ENCODE data around the gene VIT. TPM values are rescaled to one million over a fixed set of nuclear protein-coding genes. Genes with fewer than 3 reads are reported as not detected.

VIT gene
- total and polyA plus RNA-seq, 7 donors, result 1.2 to 8.5 (median 4.5) TPM

DNA sequence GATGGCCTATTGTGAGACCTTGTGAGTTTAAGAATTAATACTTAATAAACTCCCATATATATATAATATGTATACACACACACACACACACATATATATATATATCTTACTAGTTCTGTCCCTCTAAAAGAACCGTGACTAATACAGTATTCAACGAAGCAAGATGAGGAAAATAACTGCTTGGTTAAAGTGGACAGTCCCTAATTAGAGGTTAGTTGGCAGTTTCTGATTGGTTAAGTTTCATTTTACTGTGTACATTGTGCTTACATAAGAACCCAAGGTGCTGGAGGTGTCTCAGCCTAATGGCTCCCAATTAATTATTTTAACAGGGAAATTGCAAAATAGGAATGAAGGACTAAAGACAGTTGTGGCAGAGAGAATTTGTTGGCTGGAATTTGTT lies 137.7 kb downstream of the VIT start:
- H3K27ac ChIP-seq, result no peak overlapping the region
- no peaks in the 10 kb centered on the region for H3K4me1 ChIP-seq
- no peaks in the 10 kb centered on the region for H3K9me3 ChIP-seq
- no peaks in the 10 kb centered on the region for H3K27me3 ChIP-seq (ENCODE audit: insufficient read depth in 3 of 3, low read length in 2 of 3)
- no peak overlapping the region for H3K4me3 ChIP-seq
- ATAC-seq (no peak), DNase-seq (no peak)
- TF ChIP-seq, protein P1, sequence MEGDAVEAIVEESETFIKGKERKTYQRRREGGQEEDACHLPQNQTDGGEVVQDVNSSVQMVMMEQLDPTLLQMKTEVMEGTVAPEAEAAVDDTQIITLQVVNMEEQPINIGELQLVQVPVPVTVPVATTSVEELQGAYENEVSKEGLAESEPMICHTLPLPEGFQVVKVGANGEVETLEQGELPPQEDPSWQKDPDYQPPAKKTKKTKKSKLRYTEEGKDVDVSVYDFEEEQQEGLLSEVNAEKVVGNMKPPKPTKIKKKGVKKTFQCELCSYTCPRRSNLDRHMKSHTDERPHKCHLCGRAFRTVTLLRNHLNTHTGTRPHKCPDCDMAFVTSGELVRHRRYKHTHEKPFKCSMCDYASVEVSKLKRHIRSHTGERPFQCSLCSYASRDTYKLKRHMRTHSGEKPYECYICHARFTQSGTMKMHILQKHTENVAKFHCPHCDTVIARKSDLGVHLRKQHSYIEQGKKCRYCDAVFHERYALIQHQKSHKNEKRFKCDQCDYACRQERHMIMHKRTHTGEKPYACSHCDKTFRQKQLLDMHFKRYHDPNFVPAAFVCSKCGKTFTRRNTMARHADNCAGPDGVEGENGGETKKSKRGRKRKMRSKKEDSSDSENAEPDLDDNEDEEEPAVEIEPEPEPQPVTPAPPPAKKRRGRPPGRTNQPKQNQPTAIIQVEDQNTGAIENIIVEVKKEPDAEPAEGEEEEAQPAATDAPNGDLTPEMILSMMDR (IDR thresholded peaks at IDR 0.05), result no peak
- 68 to 77% (median 76%) methylated on average over 2 of the region's 2 CpGs for WGBS, 3 donors
- intact Hi-C loops (cut with DNase I), result no loop called here
- H3K36me3 ChIP-seq (ENCODE audit: insufficient read depth in 1 of 2, low read depth in 1 of 2), result no peaks in the 10 kb centered on the region

DNA sequence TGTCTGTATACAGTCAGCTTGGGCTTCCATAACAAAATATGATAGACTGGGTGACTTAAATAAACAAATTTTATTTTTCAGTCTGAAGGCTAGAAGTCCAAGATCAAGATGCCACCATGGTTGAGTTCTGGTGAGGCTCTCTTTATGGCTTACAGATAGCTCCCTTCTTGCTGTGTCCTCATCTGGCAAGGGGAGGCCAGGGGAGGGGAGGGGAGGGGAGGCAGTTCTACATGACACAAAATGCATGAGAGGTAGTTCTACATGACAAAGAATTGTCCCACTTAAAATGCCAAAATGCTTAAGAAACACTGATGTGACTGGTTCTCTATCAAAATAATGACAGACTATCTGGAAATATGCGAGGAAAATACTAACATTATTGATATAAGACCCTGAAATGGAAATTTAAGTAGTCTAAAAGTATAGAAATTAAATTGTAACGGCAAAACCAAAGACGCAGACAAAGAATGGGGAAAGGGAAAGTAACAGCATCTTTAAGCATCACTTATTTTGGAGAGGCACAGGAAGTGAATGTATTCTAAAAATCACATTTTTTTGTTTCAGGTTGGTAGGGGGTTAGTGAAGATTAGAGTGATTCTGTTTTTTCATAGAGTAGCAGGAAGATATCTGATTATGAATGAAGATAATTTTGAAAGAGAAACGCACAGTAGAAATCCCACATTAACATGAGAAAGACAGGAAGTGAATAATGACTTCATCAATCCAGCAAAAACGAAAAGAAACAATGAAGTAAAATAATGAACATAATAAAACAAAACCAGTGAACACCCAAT lies 138.4 kb downstream of the VIT start:
- TF ChIP-seq, protein P1 (IDR thresholded peaks at IDR 0.05), result no peak
- no peak overlapping the region for H3K4me3 ChIP-seq
- no peaks in the 10 kb centered on the region for H3K36me3 ChIP-seq (ENCODE audit: insufficient read depth in 1 of 2, low read depth in 1 of 2)
- no peak for DNase-seq
- H3K27ac ChIP-seq, result no peak overlapping the region
- H3K9me3 ChIP-seq, result no peaks in the 10 kb centered on the region
- ATAC-seq, result no peak
- intact Hi-C loops (cut with DNase I), result no loop called here
- WGBS, 3 donors, result 36 to 50% (median 41%) methylated on average over 5 of the region's 5 CpGs
- no peaks in the 10 kb centered on the region for H3K27me3 ChIP-seq (ENCODE audit: insufficient read depth in 3 of 3, low read length in 2 of 3)
- no peaks in the 10 kb centered on the region for H3K4me1 ChIP-seq

DNA sequence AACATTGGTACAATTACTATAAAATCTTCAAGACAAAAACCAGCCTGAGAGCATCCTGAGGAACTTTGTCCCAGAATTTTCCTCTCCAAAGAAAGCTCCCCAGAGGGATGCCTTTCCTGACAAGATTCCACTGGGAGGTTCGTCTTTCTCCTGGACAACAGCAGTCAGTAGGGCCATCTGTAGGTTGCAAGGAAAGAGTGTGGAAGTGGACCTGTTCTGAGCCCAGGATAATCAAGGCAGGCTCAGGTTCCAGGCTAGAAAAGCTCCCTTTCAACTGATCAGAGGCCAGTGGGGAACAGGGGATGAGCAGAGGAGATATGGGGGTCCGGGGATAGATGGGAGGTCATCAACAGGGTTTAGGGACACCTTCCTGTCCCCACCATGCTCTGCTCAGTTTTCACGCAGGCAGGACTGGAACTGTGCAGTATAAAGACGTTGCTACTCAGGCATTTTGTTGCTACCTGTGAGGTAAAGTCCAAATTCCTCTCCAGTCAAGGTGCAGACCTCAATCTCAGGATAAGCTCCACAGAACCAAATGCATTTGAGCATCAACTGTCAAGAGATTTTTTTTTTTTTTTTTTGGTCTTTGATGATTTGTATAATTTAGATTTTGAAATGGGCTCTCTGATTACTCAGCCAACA lies 143.6 kb downstream of the VIT start:
- Histone ChIP-seq H3K4me1 (no peaks in the 10 kb centered on the region), H3K36me3 (ENCODE audit: insufficient read depth in 1 of 2, low read depth in 1 of 2) (peaks cover 0 to 14% of the 10 kb centered on the region in 2 donors), H3K9me3 (no peaks in the 10 kb centered on the region), H3K27ac (no peak overlapping the region), H3K4me3 (no peak overlapping the region), H3K27me3 (ENCODE audit: insufficient read depth in 3 of 3, low read length in 2 of 3) (no peaks in the 10 kb centered on the region)
- DNase-seq (no peak), ATAC-seq (no peak)
- WGBS, 3 donors, result 71 to 75% (median 72%) methylated on average over 4 of the region's 4 CpGs
- TF ChIP-seq, protein P1 (IDR thresholded peaks at IDR 0.05), result no peak
- intact Hi-C loops (cut with DNase I), result no loop called here

DNA sequence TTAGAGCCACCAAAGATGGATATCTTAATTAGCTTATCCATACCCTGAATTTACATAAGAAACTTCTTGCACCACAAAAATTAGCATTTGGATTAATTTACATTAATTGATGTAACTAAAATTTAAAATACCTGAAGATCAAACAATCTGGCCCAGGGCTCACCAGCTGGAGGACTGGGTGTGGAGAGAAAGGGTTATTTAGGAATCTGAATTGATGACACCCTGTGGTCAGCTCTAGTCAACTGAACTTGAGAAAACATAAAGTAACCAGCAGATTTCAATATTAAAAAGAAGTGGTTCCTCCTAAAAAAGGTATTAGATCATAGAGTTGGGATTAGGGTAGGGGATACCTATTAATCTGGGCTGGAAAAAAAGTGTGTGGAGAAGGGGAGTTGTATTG lies 147.3 kb downstream of the VIT start:
- DNase-seq, result no peak
- H3K9me3 ChIP-seq, result no peaks in the 10 kb centered on the region
- peaks cover 0 to 33% of the 10 kb centered on the region in 2 donors for H3K36me3 ChIP-seq (ENCODE audit: insufficient read depth in 1 of 2, low read depth in 1 of 2)
- no peaks in the 10 kb centered on the region for H3K27me3 ChIP-seq (ENCODE audit: insufficient read depth in 3 of 3, low read length in 2 of 3)
- H3K27ac ChIP-seq, result no peak overlapping the region
- H3K4me3 ChIP-seq, result no peak overlapping the region
- no peak for ATAC-seq
- intact Hi-C loops (cut with DNase I), result no loop called here
- H3K4me1 ChIP-seq, result no peaks in the 10 kb centered on the region
- TF ChIP-seq, protein P1 (IDR thresholded peaks at IDR 0.05), result no peak
